ENCODE measurements around the gene B3GNT8. TPM values are rescaled to one million over a fixed set of nuclear protein-coding genes. Genes with fewer than 3 reads are reported as not detected.

Gene B3GNT8
- total and polyA plus RNA-seq, 4 donors, result 0.14 to 2.3 (median 0.66) TPM

DNA sequence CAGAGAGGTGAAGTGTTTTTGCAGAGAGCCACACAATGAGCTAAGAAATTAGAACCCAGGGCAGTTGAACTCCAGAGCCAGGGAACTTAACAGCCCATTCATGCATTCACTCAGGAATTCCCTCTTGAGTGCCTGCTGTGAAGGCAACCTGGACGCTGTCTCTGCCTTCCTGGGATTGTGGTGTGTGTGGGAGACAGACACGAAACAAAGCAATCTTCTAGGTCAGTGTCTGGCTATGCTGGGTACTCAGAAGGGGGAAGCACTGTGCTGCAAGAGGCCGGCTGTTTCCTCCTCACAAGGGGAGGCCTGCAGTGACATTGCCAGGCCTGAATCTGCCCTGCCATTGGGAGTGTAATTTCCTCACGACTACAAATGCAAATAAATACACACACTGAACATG lies 19.9 kb downstream of the B3GNT8 start:
- peaks cover 9 to 21% (median 15%) of the 10 kb centered on the region in 4 donors for H3K4me1 ChIP-seq (ENCODE audit: control insufficient read depth in 4 of 4, insufficient read depth in 4 of 4, low read length in 3 of 4)
- H3K4me3 ChIP-seq (ENCODE audit: low read depth in 1 of 3, low read length in 3 of 3), result no peak overlapping the region
- TF ChIP-seq SP1 (IDR thresholded peaks at IDR 0.05) (no peak), RAD21 (IDR thresholded peaks at IDR 0.05) (peak in 1 of 2 donors; percentile 8), HNF4G (IDR thresholded peaks at IDR 0.05) (no peak), GABPA (IDR thresholded peaks at IDR 0.05 in 1 of 2, conservative IDR thresholded peaks at IDR 0.05 in 1 of 2) (no peak), TAF1 (conservative IDR thresholded peaks at IDR 0.05) (no peak)
- TF ChIP-seq, protein P1, sequence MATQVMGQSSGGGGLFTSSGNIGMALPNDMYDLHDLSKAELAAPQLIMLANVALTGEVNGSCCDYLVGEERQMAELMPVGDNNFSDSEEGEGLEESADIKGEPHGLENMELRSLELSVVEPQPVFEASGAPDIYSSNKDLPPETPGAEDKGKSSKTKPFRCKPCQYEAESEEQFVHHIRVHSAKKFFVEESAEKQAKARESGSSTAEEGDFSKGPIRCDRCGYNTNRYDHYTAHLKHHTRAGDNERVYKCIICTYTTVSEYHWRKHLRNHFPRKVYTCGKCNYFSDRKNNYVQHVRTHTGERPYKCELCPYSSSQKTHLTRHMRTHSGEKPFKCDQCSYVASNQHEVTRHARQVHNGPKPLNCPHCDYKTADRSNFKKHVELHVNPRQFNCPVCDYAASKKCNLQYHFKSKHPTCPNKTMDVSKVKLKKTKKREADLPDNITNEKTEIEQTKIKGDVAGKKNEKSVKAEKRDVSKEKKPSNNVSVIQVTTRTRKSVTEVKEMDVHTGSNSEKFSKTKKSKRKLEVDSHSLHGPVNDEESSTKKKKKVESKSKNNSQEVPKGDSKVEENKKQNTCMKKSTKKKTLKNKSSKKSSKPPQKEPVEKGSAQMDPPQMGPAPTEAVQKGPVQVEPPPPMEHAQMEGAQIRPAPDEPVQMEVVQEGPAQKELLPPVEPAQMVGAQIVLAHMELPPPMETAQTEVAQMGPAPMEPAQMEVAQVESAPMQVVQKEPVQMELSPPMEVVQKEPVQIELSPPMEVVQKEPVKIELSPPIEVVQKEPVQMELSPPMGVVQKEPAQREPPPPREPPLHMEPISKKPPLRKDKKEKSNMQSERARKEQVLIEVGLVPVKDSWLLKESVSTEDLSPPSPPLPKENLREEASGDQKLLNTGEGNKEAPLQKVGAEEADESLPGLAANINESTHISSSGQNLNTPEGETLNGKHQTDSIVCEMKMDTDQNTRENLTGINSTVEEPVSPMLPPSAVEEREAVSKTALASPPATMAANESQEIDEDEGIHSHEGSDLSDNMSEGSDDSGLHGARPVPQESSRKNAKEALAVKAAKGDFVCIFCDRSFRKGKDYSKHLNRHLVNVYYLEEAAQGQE (IDR thresholded peaks at IDR 0.05), result no peak
- TF ChIP-seq, protein P2, sequence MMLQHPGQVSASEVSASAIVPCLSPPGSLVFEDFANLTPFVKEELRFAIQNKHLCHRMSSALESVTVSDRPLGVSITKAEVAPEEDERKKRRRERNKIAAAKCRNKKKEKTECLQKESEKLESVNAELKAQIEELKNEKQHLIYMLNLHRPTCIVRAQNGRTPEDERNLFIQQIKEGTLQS (IDR thresholded peaks at IDR 0.05), result no peak
- no peak overlapping the region for H3K27ac ChIP-seq (ENCODE audit: low read depth in 1 of 2, low read length in 2 of 2)
- H3K9me3 ChIP-seq (ENCODE audit: control insufficient read depth in 4 of 4, low read length in 3 of 4), result no peaks in the 10 kb centered on the region
- H3K9ac ChIP-seq (ENCODE audit: low read depth in 1 of 2, low read length in 2 of 2), result no peak overlapping the region
- peaks cover 0 to 12% (median 6%) of the 10 kb centered on the region in 4 donors for H3K36me3 ChIP-seq (ENCODE audit: control insufficient read depth in 4 of 4, insufficient read depth in 3 of 4, low read depth in 1 of 4, low read length in 3 of 4)
- WGBS, result 54% methylated on average over 4 of the region's 4 CpGs
- no peaks in the 10 kb centered on the region for H3K27me3 ChIP-seq (ENCODE audit: control insufficient read depth in 4 of 4, insufficient read depth in 4 of 4, low read length in 3 of 4)
- no peak for DNase-seq (ENCODE audit: low spot score)

DNA sequence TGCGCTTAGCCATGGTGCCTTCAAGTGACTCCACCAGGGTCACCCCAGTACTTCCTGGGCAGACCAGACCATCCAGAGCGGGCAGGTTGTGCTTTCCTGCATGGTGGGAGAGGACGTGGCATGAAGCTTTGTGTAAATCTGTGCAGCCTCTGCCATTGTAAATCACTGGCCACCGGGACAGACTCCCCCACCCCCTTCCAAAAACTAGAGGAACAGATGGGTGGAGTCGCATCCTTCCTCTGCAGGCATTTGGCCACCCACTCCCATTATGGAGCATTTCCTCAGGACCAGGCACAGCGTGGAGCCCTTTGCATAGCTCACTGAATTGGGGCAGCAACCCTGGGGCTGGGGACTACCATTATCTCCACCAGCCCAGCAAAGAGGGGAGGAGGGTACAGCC lies 21.4 kb downstream of the B3GNT8 start:
- H3K36me3 ChIP-seq (ENCODE audit: control insufficient read depth in 4 of 4, insufficient read depth in 3 of 4, low read depth in 1 of 4, low read length in 3 of 4), result peaks cover 0 to 4% (median 1%) of the 10 kb centered on the region in 4 donors
- TF ChIP-seq RXRA (IDR thresholded peaks at IDR 0.05) (no peak), HNF4A (conservative IDR thresholded peaks at IDR 0.05) (no peak), TAF1 (conservative IDR thresholded peaks at IDR 0.05) (no peak), RAD21 (IDR thresholded peaks at IDR 0.05) (no peak), EGR1 (IDR thresholded peaks at IDR 0.05; ENCODE audit: low read depth in 2 of 2) (no peak)
- no peak overlapping the region for H3K9ac ChIP-seq (ENCODE audit: low read depth in 1 of 2, low read length in 2 of 2)
- 86% methylated on average over 6 of the region's 6 CpGs for WGBS
- H3K27ac ChIP-seq (ENCODE audit: low read depth in 1 of 2, low read length in 2 of 2), result no peak overlapping the region
- DNase-seq (ENCODE audit: low spot score), result no peak
- peaks cover 8 to 21% (median 14%) of the 10 kb centered on the region in 4 donors for H3K4me1 ChIP-seq (ENCODE audit: control insufficient read depth in 4 of 4, insufficient read depth in 4 of 4, low read length in 3 of 4)
- no peaks in the 10 kb centered on the region for H3K27me3 ChIP-seq (ENCODE audit: control insufficient read depth in 4 of 4, insufficient read depth in 4 of 4, low read length in 3 of 4)
- H3K4me3 ChIP-seq (ENCODE audit: low read depth in 1 of 3, low read length in 3 of 3), result no peak overlapping the region
- H3K9me3 ChIP-seq (ENCODE audit: control insufficient read depth in 4 of 4, low read length in 3 of 4), result no peaks in the 10 kb centered on the region

DNA sequence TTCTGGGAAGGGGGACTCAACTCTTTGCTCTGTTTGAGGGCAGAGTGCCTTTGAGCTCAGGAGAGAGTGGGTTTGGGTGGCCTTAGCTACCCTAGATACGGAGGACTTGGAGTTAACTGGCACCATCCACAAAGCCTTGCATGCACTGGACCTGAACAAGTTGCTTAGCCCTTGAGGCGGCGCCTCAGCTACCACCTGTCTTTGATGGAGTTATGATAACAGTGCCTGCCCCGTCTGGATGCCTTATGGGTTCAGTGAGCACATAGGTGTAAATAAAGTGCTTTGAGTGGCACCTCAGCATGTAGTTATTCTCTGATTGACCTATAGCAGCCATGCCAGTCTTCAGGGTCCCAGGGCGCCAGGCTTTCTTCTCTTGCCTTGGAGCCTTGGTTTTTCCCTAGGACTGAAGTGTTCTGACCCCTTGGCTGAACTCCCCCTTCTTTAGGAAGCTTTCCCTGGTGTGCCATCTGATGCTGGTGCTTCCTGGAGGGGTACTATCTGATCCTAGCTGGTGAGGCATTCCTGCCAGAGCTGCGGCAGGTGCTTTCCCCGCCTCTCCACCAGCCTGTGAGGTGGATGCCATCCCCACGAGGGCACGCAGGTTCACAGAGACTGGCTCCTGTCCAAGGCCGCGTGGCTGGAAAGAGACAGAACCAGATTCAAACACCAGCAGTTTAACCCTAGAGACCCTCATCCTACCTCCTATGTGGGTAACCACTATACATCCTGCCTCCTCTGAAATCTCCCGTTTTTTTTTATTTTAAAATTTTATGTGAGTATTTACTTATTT lies 23.8 kb downstream of the B3GNT8 start:
- H3K27ac ChIP-seq (ENCODE audit: low read depth in 1 of 2, low read length in 2 of 2), result no peak overlapping the region
- H3K27me3 ChIP-seq (ENCODE audit: control insufficient read depth in 4 of 4, insufficient read depth in 4 of 4, low read length in 3 of 4), result no peaks in the 10 kb centered on the region
- H3K9ac ChIP-seq (ENCODE audit: low read depth in 1 of 2, low read length in 2 of 2), result no peak overlapping the region
- no peaks in the 10 kb centered on the region for H3K9me3 ChIP-seq (ENCODE audit: control insufficient read depth in 4 of 4, low read length in 3 of 4)
- H3K4me1 ChIP-seq (ENCODE audit: control insufficient read depth in 4 of 4, insufficient read depth in 4 of 4, low read length in 3 of 4), result peaks cover 1 to 19% (median 14%) of the 10 kb centered on the region in 4 donors
- WGBS, result 63% methylated on average over 12 of the region's 12 CpGs
- peaks cover 0 to 4% (median 0%) of the 10 kb centered on the region in 4 donors for H3K36me3 ChIP-seq (ENCODE audit: control insufficient read depth in 4 of 4, insufficient read depth in 3 of 4, low read depth in 1 of 4, low read length in 3 of 4)
- DNase-seq (ENCODE audit: low spot score), result no peak
- no peak overlapping the region for H3K4me3 ChIP-seq (ENCODE audit: low read depth in 1 of 3, low read length in 3 of 3)
- TF ChIP-seq, protein P2 (IDR thresholded peaks at IDR 0.05), result no peak
- TF ChIP-seq HNF4G (IDR thresholded peaks at IDR 0.05) (no peak), NR2F2 (IDR thresholded peaks at IDR 0.05) (no peak), RAD21 (IDR thresholded peaks at IDR 0.05) (no peak), JUND (IDR thresholded peaks at IDR 0.05) (no peak), TAF1 (conservative IDR thresholded peaks at IDR 0.05) (no peak), EGR1 (IDR thresholded peaks at IDR 0.05; ENCODE audit: low read depth in 2 of 2) (no peak), FOXA1 (IDR thresholded peaks at IDR 0.05) (no peak), SP1 (IDR thresholded peaks at IDR 0.05) (no peak), GABPA (IDR thresholded peaks at IDR 0.05 in 1 of 2, conservative IDR thresholded peaks at IDR 0.05 in 1 of 2) (no peak)
- TF ChIP-seq, protein P3, sequence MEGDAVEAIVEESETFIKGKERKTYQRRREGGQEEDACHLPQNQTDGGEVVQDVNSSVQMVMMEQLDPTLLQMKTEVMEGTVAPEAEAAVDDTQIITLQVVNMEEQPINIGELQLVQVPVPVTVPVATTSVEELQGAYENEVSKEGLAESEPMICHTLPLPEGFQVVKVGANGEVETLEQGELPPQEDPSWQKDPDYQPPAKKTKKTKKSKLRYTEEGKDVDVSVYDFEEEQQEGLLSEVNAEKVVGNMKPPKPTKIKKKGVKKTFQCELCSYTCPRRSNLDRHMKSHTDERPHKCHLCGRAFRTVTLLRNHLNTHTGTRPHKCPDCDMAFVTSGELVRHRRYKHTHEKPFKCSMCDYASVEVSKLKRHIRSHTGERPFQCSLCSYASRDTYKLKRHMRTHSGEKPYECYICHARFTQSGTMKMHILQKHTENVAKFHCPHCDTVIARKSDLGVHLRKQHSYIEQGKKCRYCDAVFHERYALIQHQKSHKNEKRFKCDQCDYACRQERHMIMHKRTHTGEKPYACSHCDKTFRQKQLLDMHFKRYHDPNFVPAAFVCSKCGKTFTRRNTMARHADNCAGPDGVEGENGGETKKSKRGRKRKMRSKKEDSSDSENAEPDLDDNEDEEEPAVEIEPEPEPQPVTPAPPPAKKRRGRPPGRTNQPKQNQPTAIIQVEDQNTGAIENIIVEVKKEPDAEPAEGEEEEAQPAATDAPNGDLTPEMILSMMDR (IDR thresholded peaks at IDR 0.05; ENCODE audit: low read depth, low read length, missing input control), result no peak
- TF ChIP-seq, protein P1 (IDR thresholded peaks at IDR 0.05), result no peak

Measured in liver (tissue), 9 donors.